ENCODE data around the gene RAE1. TPM values are rescaled to one million over a fixed set of nuclear protein-coding genes. Genes with fewer than 3 reads are reported as not detected.

Gene RAE1
- total and polyA plus RNA-seq, 2 of the 8 experiments (the other 6 are each of a cell fraction or from before 2014, with no cell fraction given), result 35.9 to 44.9 TPM

DNA sequence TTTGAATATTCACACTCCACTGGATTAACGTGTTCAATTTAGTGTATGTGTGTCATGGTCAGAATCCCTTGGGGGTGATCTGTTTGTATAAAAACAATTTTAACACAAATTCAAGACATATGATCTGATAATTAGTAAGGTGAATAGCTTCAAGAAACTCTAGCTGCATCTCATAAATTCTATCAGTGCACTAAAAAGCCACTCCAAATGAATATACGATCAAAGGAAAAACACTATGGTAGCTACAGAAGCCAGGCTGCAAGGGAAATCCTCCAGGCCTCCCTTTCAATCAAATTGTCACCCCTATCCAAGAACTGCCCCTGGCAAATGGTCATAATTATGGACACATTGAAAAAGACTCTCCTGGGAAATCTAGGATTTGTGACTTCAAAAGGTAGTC lies 9.4 kb upstream of the RAE1 start:
- WGBS, 2 experiments (ENCODE audit: extremely low coverage in 1 of 2, insufficient coverage in 1 of 2, insufficient read length in 1 of 2, insufficient replicate concordance in 2 of 2, low coverage in 1 of 2, low lambda C conversion rate in 2 of 2, missing lambda C conversion rate in 1 of 2), result 85% methylated on average over 2 of the region's 2 CpGs; no CpG with 5 or more reads in 1 of the 2 experiments
- H3K23ac ChIP-seq (ENCODE audit: insufficient read length), result no peak overlapping the region
- H3K79me1 ChIP-seq (ENCODE audit: low read depth, low read length), result no peaks in the 10 kb centered on the region
- H2BK120ac ChIP-seq (replicated peaks; ENCODE audit: low read depth, low read length), result no peak overlapping the region
- H2BK5ac ChIP-seq (ENCODE audit: low read depth, low read length), result no peak overlapping the region
- no peak overlapping the region for H3K56ac ChIP-seq (replicated peaks; ENCODE audit: insufficient read length, low read depth, low read length)
- H2AFZ ChIP-seq (ENCODE audit: low read length), result no peak overlapping the region
- H3K36me3 ChIP-seq (ENCODE audit: control insufficient read depth in 2 of 4, insufficient read depth in 4 of 4, low read length in 3 of 4), result no peaks in the 10 kb centered on the region
- no peak overlapping the region for H3K18ac ChIP-seq (ENCODE audit: extremely low read depth, low read length)
- no peaks in the 10 kb centered on the region for H3K23me2 ChIP-seq (ENCODE audit: low read depth, low read length)
- no peak overlapping the region for H3K4me2 ChIP-seq (ENCODE audit: insufficient read depth in 1 of 2, low read depth in 2 of 2, low read length in 2 of 2)
- no peak overlapping the region for H3K9ac ChIP-seq (replicated peaks in 1 of 4; ENCODE audit: extremely low read depth in 1 of 4, low read depth in 3 of 4, low read length in 3 of 4)
- H2BK15ac ChIP-seq (ENCODE audit: low read length), result no peak overlapping the region
- no peak overlapping the region for H3K27ac ChIP-seq (ENCODE audit: low read depth, low read length)
- no peak overlapping the region for H3K14ac ChIP-seq (ENCODE audit: insufficient read length)
- no peak overlapping the region for H4K8ac ChIP-seq (ENCODE audit: extremely low read depth, insufficient read depth, low read length)
- H3K27me3 ChIP-seq (replicated peaks in 1 of 4; ENCODE audit: control insufficient read depth in 3 of 4, extremely low read depth in 1 of 4, insufficient read depth in 3 of 4, low read length in 3 of 4), result no peaks in the 10 kb centered on the region
- no peak overlapping the region for H2BK12ac ChIP-seq (ENCODE audit: low read depth, low read length)
- no peak overlapping the region for H2AK5ac ChIP-seq (ENCODE audit: low read depth, low read length)
- ChIA-PET POLR2A (ENCODE audit: partially characterized antibody) (no interaction called here), CTCF (ENCODE audit: partially characterized antibody) (interaction anchor here (0.8 to 1.5 kb wide), 4 partner anchors 9 to 269 kb away, joined by 3 to 4 read pairs (median 3); no protein-coding TSS in a partner anchor)
- no peaks in the 10 kb centered on the region for H4K20me1 ChIP-seq (replicated peaks in 1 of 2; ENCODE audit: control insufficient read depth in 1 of 2, insufficient read depth in 2 of 2, low read length in 2 of 2)
- no peaks in the 10 kb centered on the region for H3K9me3 ChIP-seq (ENCODE audit: insufficient read depth in 2 of 2, low read depth in 1 of 2, low read length in 1 of 2)
- H3K4me1 ChIP-seq (replicated peaks in 1 of 4; ENCODE audit: control insufficient read depth in 3 of 4, insufficient read depth in 4 of 4, low read length in 3 of 4), result no peaks in the 10 kb centered on the region
- no peak overlapping the region for H2BK20ac ChIP-seq (ENCODE audit: low read length)
- H4K5ac ChIP-seq (ENCODE audit: insufficient read length, low read depth, low read length), result no peak overlapping the region
- H3K79me2 ChIP-seq (ENCODE audit: control insufficient read depth in 1 of 2, insufficient read depth in 2 of 2, low read length in 2 of 2), result no peaks in the 10 kb centered on the region
- no peak overlapping the region for H3K4me3 ChIP-seq (ENCODE audit: extremely low read depth in 1 of 4, insufficient read depth in 2 of 4, low read depth in 3 of 4, low read length in 4 of 4)
- no peak overlapping the region for H4K91ac ChIP-seq (replicated peaks; ENCODE audit: insufficient read length, low read length)
- DNase-seq (ENCODE audit: low read depth in 1 of 2, low spot score in 2 of 2), result no peak
- no peak overlapping the region for H3K4ac ChIP-seq (replicated peaks; ENCODE audit: insufficient read length, low read depth, low read length)
- FAIRE-seq, result no peak
- TF ChIP-seq POLR2AphosphoS5 (IDR thresholded peaks at IDR 0.05; ENCODE audit: low read depth, low read length) (no peak), GTF2F1 (IDR thresholded peaks at IDR 0.05; ENCODE audit: borderline replicate concordance, low read depth, low read length) (no peak), RXRA (IDR thresholded peaks at IDR 0.05; ENCODE audit: insufficient read depth, low read depth, low read length) (no peak), JUND (IDR thresholded peaks at IDR 0.05; ENCODE audit: low read length) (no peak), SP4 (IDR thresholded peaks at IDR 0.05; ENCODE audit: low read length) (no peak), EZH2 (IDR thresholded peaks at IDR 0.05; ENCODE audit: low read depth, low read length, severe bottlenecking) (no peak), CTBP2 (IDR thresholded peaks at IDR 0.05; ENCODE audit: borderline replicate concordance, insufficient read depth, insufficient read length, low read length) (no peak), YY1 (IDR thresholded peaks at IDR 0.05; ENCODE audit: low read depth, low read length) (no peak), SUZ12 (IDR thresholded peaks at IDR 0.05; ENCODE audit: low read length) (no peak), BRCA1 (IDR thresholded peaks at IDR 0.05; ENCODE audit: low read depth, low read length) (no peak), CHD2 (IDR thresholded peaks at IDR 0.05; ENCODE audit: low read length) (no peak), ZNF274 (IDR thresholded peaks at IDR 0.05; ENCODE audit: borderline replicate concordance, extremely low read depth, low read length) (no peak), TEAD4 (IDR thresholded peaks at IDR 0.05; ENCODE audit: low read depth, low read length) (no peak)
- TF ChIP-seq, protein P1, sequence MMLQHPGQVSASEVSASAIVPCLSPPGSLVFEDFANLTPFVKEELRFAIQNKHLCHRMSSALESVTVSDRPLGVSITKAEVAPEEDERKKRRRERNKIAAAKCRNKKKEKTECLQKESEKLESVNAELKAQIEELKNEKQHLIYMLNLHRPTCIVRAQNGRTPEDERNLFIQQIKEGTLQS (IDR thresholded peaks at IDR 0.05; ENCODE audit: insufficient read depth, low read depth, low read length), result no peak

Data from H1 (cell line).